K562 (cell line): ENCODE data around the gene KSR2. TPM values are rescaled to one million over a fixed set of nuclear protein-coding genes. Genes with fewer than 3 reads are reported as not detected.

Experiments used
- ATAC-seq: fragments of 200-7000 bp; cut with Tn5 transposase; 3 replicates; pipeline ENCODE4 v1.9.1; 2020; ENCODE audit warnings: moderate library complexity
- BruUV-seq: library from RNA; stranded (reverse); fragments of 400-500 nt; replicated peaks from 2 replicates; lab custom pipeline; 2021; lab: Mats Ljungman, UMichigan
- CTCF ChIA-PET: fragments of 300-600 bp; formaldehyde crosslinking; extraction: SDS; loops from one replicate; lab custom pipeline; 2021; ENCODE audit warnings: low intra/inter-chr PET ratio; lab: Yijun Ruan, JAX
- POLR2A ChIA-PET: fragments of 300-600, 350-650 bp; sonication (Branson Sonifier 250); formaldehyde crosslinking; extraction: SDS; loops from one replicate; lab custom pipeline; 2021; ENCODE audit warnings: antibody characterized with exemption, inconsistent platforms; lab: Yijun Ruan, JAX
- DNase-seq, 4 experiments: peaks; one replicate each; pipeline versions ENCODE4 v3.0.0 to v3.0.0-alpha.2; 2011 to 2018; ENCODE audit warnings: low spot score in 3 of 4, mixed read lengths in 3 of 4; ENCODE audit errors: extremely low read depth in 1 of 4
- FAIRE-seq: peaks from 2 replicates; lab custom pipeline; 2011; peaks lifted over from hg19 to GRCh38; lab: Jason Lieb, UNC
- H2AFZ ChIP-seq: 2 replicates; pipeline ENCODE4 v1.6.0; 2011; ENCODE audit warnings: low read depth, low read length, control low read depth, inconsistent platforms
- H3K27ac ChIP-seq: fragments of 200-600 bp; 3 replicates; pipeline ENCODE4 v1.8.0; 2011; ENCODE audit warnings: low read depth, mild to moderate bottlenecking, control low read depth, inconsistent platforms, low read length, moderate library complexity, mixed read lengths; ENCODE audit errors: extremely low read depth
- H3K27me3 ChIP-seq, 2 experiments: fragments of 300-600 bp in 1 of 2; 2 replicates in 1 of 2; 3 replicates in 1 of 2; pipeline versions ENCODE4 v1.6.0 to v1.8.0; 2011; ENCODE audit warnings: inconsistent platforms in 2 of 2, low read length in 2 of 2, mild to moderate bottlenecking in 1 of 2, mixed read lengths in 1 of 2, moderate library complexity in 1 of 2; ENCODE audit not compliant: control insufficient read depth in 2 of 2, insufficient read depth in 2 of 2
- H3K36me3 ChIP-seq: fragments of 300-600 bp; 3 replicates; pipeline ENCODE4 v1.8.0; 2011; ENCODE audit warnings: mild to moderate bottlenecking, low read length, inconsistent platforms; ENCODE audit not compliant: control insufficient read depth, insufficient read depth
- H3K4me1 ChIP-seq, 2 experiments: fragments of 200-600 bp in 1 of 2; replicated peaks in 1 of 2; 2 replicates in 1 of 2; 3 replicates in 1 of 2; pipeline versions ENCODE4 v1.5.1 to v1.8.0; 2011; ENCODE audit warnings: inconsistent platforms in 2 of 2, low read length in 2 of 2, mild to moderate bottlenecking in 1 of 2, mixed read lengths in 1 of 2, moderate library complexity in 1 of 2; ENCODE audit not compliant: control insufficient read depth in 2 of 2, insufficient read depth in 2 of 2
- H3K4me2 ChIP-seq: 2 replicates; pipeline ENCODE4 v1.6.1; 2011; ENCODE audit warnings: low read length, control low read depth, inconsistent platforms, mixed read lengths; ENCODE audit not compliant: insufficient read depth
- H3K4me3 ChIP-seq: fragments of 200-600 bp; sonication (generic), shearing (Covaris generic); 2 replicates; pipeline ENCODE4 v1.5.1; 2016; ENCODE audit warnings: control low read depth, inconsistent platforms
- H3K79me2 ChIP-seq: fragments of 200-600 bp; 3 replicates; pipeline ENCODE4 v1.8.0; 2011; ENCODE audit warnings: low read length, inconsistent platforms; ENCODE audit not compliant: control insufficient read depth, insufficient read depth
- H3K9ac ChIP-seq, 2 experiments: 2 replicates each; pipeline versions ENCODE4 v1.6.0 to v1.6.1; 2011; ENCODE audit warnings: low read depth in 2 of 2, low read length in 2 of 2, control low read depth in 1 of 2, inconsistent platforms in 1 of 2, mild to moderate bottlenecking in 1 of 2, mixed read lengths in 1 of 2; ENCODE audit not compliant: insufficient read depth in 1 of 2
- H3K9me1 ChIP-seq: one replicate; pipeline ENCODE4 v1.6.0; 2011; ENCODE audit warnings: inconsistent platforms, mild to moderate bottlenecking, low read length, moderate library complexity; ENCODE audit not compliant: control insufficient read depth, insufficient read depth
- H3K9me3 ChIP-seq: replicated peaks from 2 replicates; pipeline ENCODE4 v1.5.1; 2011; ENCODE audit warnings: low read depth, low read length, inconsistent platforms; ENCODE audit not compliant: control insufficient read depth, insufficient read depth
- H4K20me1 ChIP-seq: replicated peaks from 2 replicates; pipeline ENCODE4 v1.6.1; 2011; ENCODE audit warnings: low read length, inconsistent platforms, mixed read lengths; ENCODE audit not compliant: control insufficient read depth, insufficient read depth
- BACH1 ChIP-seq: fragments of 200-800 bp; sonication (Bioruptor generic); IDR thresholded peaks from 2 replicates; pipeline ENCODE4 v1.6.1; 2016; ENCODE audit warnings: missing genetic modification characterization, missing compliant biosample characterization
- CC2D1A ChIP-seq: fragments of 450-650 bp; IDR thresholded peaks from 2 replicates; pipeline ENCODE4 v1.6.1; 2017; ENCODE audit warnings: mild to moderate bottlenecking
- E2F3 ChIP-seq: fragments of 250-450 bp; sonication (Bioruptor Pico); IDR thresholded peaks from 2 replicates; pipeline ENCODE4 v1.4.0; 2020; ENCODE audit warnings: mild to moderate bottlenecking
- HIVEP1 ChIP-seq: fragments of 250-450 bp; sonication (Bioruptor Pico); IDR thresholded peaks from 2 replicates; pipeline ENCODE4 v1.4.0; 2020; ENCODE audit warnings: mild to moderate bottlenecking
- HNRNPLL ChIP-seq: fragments of 200-400 bp; formaldehyde crosslinking; IDR thresholded peaks from 2 replicates; pipeline ENCODE4 v1.6.1; 2017; ENCODE audit warnings: low read length, low read depth, mild to moderate bottlenecking; ENCODE audit not compliant: poor library complexity, severe bottlenecking
- HSF4 ChIP-seq: fragments of 250-450 bp; sonication (Bioruptor Pico); IDR thresholded peaks from 2 replicates; pipeline ENCODE4 v2.1.2; 2022; ENCODE audit warnings: mild to moderate bottlenecking, moderate library complexity, borderline replicate concordance
- POLR2B ChIP-seq: fragments of 450-650 bp; IDR thresholded peaks from 2 replicates; pipeline ENCODE4 v1.6.1; 2018; ENCODE audit warnings: low read depth; ENCODE audit not compliant: partially characterized antibody
- SETDB1 ChIP-seq: IDR thresholded peaks from one replicate; pipeline ENCODE4 v1.6.1; 2012; ENCODE audit warnings: low read length, control low read depth, inconsistent platforms
- ZFX ChIP-seq: sonication (generic); formaldehyde crosslinking; IDR thresholded peaks from 2 replicates; pipeline ENCODE4 v1.8.0; 2022; ENCODE audit warnings: mild to moderate bottlenecking, missing genetic modification reagents, moderate library complexity
- ZNF217 ChIP-seq: sonication (generic); formaldehyde crosslinking; IDR thresholded peaks from 2 replicates; pipeline ENCODE4 v1.8.0; 2022; ENCODE audit warnings: mild to moderate bottlenecking, missing genetic modification reagents
- ZNF347 ChIP-seq: fragments of 450-650 bp; formaldehyde crosslinking; IDR thresholded peaks from 2 replicates; pipeline ENCODE4 v1.4.0; 2020; ENCODE audit warnings: low read depth, mild to moderate bottlenecking, moderate library complexity
- ZNF41 ChIP-seq: fragments of 250-450 bp; sonication (Bioruptor Pico); conservative IDR thresholded peaks from 2 replicates; pipeline ENCODE4 v1.4.0; 2020; ENCODE audit warnings: mild to moderate bottlenecking
- ZNF766 ChIP-seq: fragments of 200-800 bp; sonication (Bioruptor generic); conservative IDR thresholded peaks from 2 replicates; pipeline ENCODE4 v1.6.1; 2016; ENCODE audit warnings: missing genetic modification characterization, missing compliant biosample characterization
- WGBS: fragments of 100-300 bp; shearing (Covaris generic); methylation state at CpG from one replicate; pipeline ENCODE4 v1.1.6; 2016; ENCODE audit warnings: low coverage, mixed read lengths; ENCODE audit not compliant: insufficient coverage; ENCODE audit errors: missing lambda C conversion rate; 5-methylcytosine and 5-hydroxymethylcytosine counted together
- in situ Hi-C: fragments of 300-500 bp; cut with MboI; formaldehyde crosslinking; loops from 4 replicates; pipeline ENCODE4 v1.15.0; 2018; ENCODE audit warnings: inconsistent platforms, mixed read lengths
- intact Hi-C: fragments of 100-400 bp; cut with micrococcal nuclease; formaldehyde crosslinking; loops from 2 replicates; pipeline ENCODE4 v1.14.2; 2022
- polyA plus RNA-seq, 8 experiments: library from polyadenylated mRNA; depleted of rRNA in 4 of 8; stranded (reverse) in 5 of 8; unstranded in 3 of 8; fragments of >200 nt; fragmentation: Nextera tagmentation in 2 of 8; fragmentation: Illumina TruSeq in 1 of 8; extraction: Ambion mirVana in 2 of 8; extraction: Trizol in 1 of 8; gene quantifications; 2 replicates each; pipeline versions ENCODE4 v1.2.1 to v1.2.3, GENCODE V29; 2011 to 2014; ENCODE audit warnings: inconsistent platforms in 1 of 8, missing spikeins in 1 of 8
- total RNA-seq, 7 experiments: library from RNA; depleted of rRNA in 6 of 7; stranded (reverse); fragments of >200 nt in 6 of 7; fragmentation: Illumina TruSeq in 2 of 7; extraction: Trizol in 2 of 7; gene quantifications; 2 replicates each; pipeline versions ENCODE4 v1.2.1 to v1.2.3, GENCODE V29; 2011 to 2021; ENCODE audit warnings: low replicate concordance in 1 of 7
- TF ChIP-seq, protein P1 (sequence below): fragments of 450-650 bp; IDR thresholded peaks from 2 replicates; pipeline ENCODE4 v1.6.1; 2017; ENCODE audit warnings: antibody characterized with exemption
- TF ChIP-seq, protein P2 (sequence below): sonication (generic); formaldehyde crosslinking; IDR thresholded peaks from 2 replicates; pipeline ENCODE4 v1.8.0; 2022; ENCODE audit warnings: mild to moderate bottlenecking, low read depth, missing genetic modification reagents

The KSR2 gene
- total and polyA plus RNA-seq, 9 of the 15 experiments (the other 6 are each of a cell fraction or from before 2014, with no cell fraction given) = not detected

DNA sequence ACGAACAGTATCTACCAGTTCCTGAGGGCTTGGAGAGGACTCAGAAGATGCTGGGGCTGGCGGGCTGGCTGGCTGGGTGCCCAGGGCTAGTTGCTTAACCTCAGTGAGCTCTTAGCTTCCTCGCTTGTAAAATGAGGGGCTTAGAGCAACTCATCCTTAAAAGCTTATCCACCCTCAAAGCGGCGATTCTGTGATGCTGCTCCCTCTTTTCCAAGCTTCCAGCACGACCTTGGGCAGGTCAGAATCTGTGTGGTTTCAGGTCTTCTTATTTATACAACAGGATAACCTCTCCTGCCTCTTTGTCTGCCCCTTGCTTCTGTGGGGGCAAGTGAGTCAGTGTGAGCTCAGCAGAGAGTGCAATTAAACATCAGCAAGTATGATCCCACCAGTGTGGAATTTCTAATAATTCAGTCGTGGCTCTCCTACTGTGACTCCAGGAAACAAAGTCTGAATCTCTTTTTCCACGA is 281.8 kb downstream of the KSR2 start:
- H3K9me1 ChIP-seq = no peaks in the 10 kb centered on the region
- WGBS = under 1% methylated on average over 8 of the region's 8 CpGs
- no peaks in the 10 kb centered on the region for H4K20me1 ChIP-seq
- H3K79me2 ChIP-seq = no peaks in the 10 kb centered on the region
- ATAC-seq = no peak
- H3K36me3 ChIP-seq = no peaks in the 10 kb centered on the region
- no peak overlapping the region for H3K4me2 ChIP-seq
- no peak overlapping the region for H2AFZ ChIP-seq
- peaks cover 0 to 13% of the 10 kb centered on the region in 2 experiments; a peak in 1 of 5 replicates for H3K27me3 ChIP-seq
- no peak overlapping the region for H3K4me3 ChIP-seq
- CTCF ChIA-PET = no interaction called here
- TF ChIP-seq ZNF766 (no peak), HIVEP1 (CRISPR knock-in tag) (no peak), E2F3 (CRISPR knock-in tag) (no peak), SETDB1 (no peak), ZNF217 (no peak), POLR2B (no peak), ZNF347 (no peak), HSF4 (no peak), ZNF41 (CRISPR knock-in tag) (no peak), BACH1 (no peak), ZFX (no peak), HNRNPLL (no peak), CC2D1A (no peak)
- TF ChIP-seq, protein P1, sequence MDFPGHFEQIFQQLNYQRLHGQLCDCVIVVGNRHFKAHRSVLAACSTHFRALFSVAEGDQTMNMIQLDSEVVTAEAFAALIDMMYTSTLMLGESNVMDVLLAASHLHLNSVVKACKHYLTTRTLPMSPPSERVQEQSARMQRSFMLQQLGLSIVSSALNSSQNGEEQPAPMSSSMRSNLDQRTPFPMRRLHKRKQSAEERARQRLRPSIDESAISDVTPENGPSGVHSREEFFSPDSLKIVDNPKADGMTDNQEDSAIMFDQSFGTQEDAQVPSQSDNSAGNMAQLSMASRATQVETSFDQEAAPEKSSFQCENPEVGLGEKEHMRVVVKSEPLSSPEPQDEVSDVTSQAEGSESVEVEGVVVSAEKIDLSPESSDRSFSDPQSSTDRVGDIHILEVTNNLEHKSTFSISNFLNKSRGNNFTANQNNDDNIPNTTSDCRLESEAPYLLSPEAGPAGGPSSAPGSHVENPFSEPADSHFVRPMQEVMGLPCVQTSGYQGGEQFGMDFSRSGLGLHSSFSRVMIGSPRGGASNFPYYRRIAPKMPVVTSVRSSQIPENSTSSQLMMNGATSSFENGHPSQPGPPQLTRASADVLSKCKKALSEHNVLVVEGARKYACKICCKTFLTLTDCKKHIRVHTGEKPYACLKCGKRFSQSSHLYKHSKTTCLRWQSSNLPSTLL = no peak
- TF ChIP-seq, protein P2, sequence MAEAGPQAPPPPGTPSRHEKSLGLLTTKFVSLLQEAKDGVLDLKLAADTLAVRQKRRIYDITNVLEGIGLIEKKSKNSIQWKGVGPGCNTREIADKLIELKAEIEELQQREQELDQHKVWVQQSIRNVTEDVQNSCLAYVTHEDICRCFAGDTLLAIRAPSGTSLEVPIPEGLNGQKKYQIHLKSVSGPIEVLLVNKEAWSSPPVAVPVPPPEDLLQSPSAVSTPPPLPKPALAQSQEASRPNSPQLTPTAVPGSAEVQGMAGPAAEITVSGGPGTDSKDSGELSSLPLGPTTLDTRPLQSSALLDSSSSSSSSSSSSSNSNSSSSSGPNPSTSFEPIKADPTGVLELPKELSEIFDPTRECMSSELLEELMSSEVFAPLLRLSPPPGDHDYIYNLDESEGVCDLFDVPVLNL = no peak
- H3K9me3 ChIP-seq = no peaks in the 10 kb centered on the region
- no peaks in the 10 kb centered on the region; a peak in 1 of 5 replicates for H3K4me1 ChIP-seq
- in situ Hi-C loops = no loop called here
- intact Hi-C loops = loop anchor here (10.0 kb wide), 1 partner anchor 472 kb away; no protein-coding TSS in a partner anchor
- no peak overlapping the region for H3K9ac ChIP-seq
- H3K27ac ChIP-seq = no peak overlapping the region
- FAIRE-seq = no peak
- no peak for DNase-seq
- no TSS peak for BruUV-seq
- POLR2A ChIA-PET = interaction anchor here (0.6 to 0.7 kb wide), 2 partner anchors 11 to 99 kb away, joined by 3 read pairs; no protein-coding TSS in a partner anchor
